Large intestine (tissue), 3 donors: Measurements from ENCODE around the gene NAPB. TPM values are rescaled to one million over a fixed set of nuclear protein-coding genes. Genes with fewer than 3 reads are reported as not detected.
A peak's percentile ranks its signal among the peaks of the same experiment; 100 is the strongest.
"Not testable (repeated sequence)": the region's sequence is repeated elsewhere in the genome, so short reads cannot be mapped to it uniquely, and the experiment has no call there.

ENCODE experiments used
- DNase-seq, 2 donors: peaks; one replicate each; pipeline versions ENCODE4 v3.0.0 to v3.0.0-alpha.2; 2013
- H3K27ac ChIP-seq: one replicate; pipeline ENCODE4 v1.5.1; 2013; ENCODE audit warnings: low read length
- H3K27me3 ChIP-seq: 2 replicates; pipeline ENCODE4 v1.6.1; 2013; ENCODE audit warnings: low read length; ENCODE audit not compliant: control insufficient read depth, insufficient read depth
- H3K36me3 ChIP-seq: 2 replicates; pipeline ENCODE4 v1.6.1; 2013; ENCODE audit warnings: low read length; ENCODE audit not compliant: control insufficient read depth, insufficient read depth
- H3K4me1 ChIP-seq: one replicate; pipeline ENCODE4 v1.6.1; 2013; ENCODE audit warnings: low read length; ENCODE audit not compliant: control insufficient read depth, insufficient read depth
- H3K4me3 ChIP-seq: one replicate; pipeline ENCODE4 v1.5.1; 2013; ENCODE audit warnings: low read length
- H3K9me3 ChIP-seq: one replicate; pipeline ENCODE4 v1.6.1; 2013; ENCODE audit warnings: mild to moderate bottlenecking, low read depth, low read length, moderate library complexity; ENCODE audit not compliant: control insufficient read depth
- WGBS: methylation state at CpG from one replicate; pipeline ENCODE4 v1.1.5; 2013; ENCODE audit warnings: low lambda C conversion rate; ENCODE audit not compliant: insufficient coverage; 5-methylcytosine and 5-hydroxymethylcytosine counted together
- polyA plus RNA-seq: library from polyadenylated mRNA; unstranded; fragments of 120-200 nt; gene quantifications from one replicate; pipeline ENCODE4 v1.2.1, GENCODE V29; 2013

Gene NAPB
- polyA plus RNA-seq, 1 donor: 19.9 TPM

- WGBS: no CpG with 5 or more reads among the region's 6 CpGs
- not testable (repeated sequence) for H3K9me3 ChIP-seq, H3K27me3 ChIP-seq, H3K4me1 ChIP-seq, H3K36me3 ChIP-seq, DNase-seq, H3K4me3 ChIP-seq, H3K27ac ChIP-seq
These were observed 72.8 kb downstream of the NAPB start for GRCh38 chr20:23348510-23348909.

GRCh38 chr20:23347791-23348190 is 73.5 kb downstream of the NAPB start:
- H3K27ac ChIP-seq: no peak overlapping the region
- peaks cover 10% of the 10 kb centered on the region for H3K4me1 ChIP-seq
- H3K4me3 ChIP-seq: no peak overlapping the region
- no peak for DNase-seq
- no peaks in the 10 kb centered on the region for H3K36me3 ChIP-seq
- WGBS: 100% methylated on average over 2 of the region's 6 CpGs
- no peaks in the 10 kb centered on the region for H3K27me3 ChIP-seq
- no peaks in the 10 kb centered on the region for H3K9me3 ChIP-seq

GRCh38 chr20:23346002-23346401 is 75.3 kb downstream of the NAPB start:
- Histone ChIP-seq H3K36me3 (no peaks in the 10 kb centered on the region), H3K4me1 (peaks cover 6% of the 10 kb centered on the region), H3K27ac (no peak overlapping the region), H3K27me3 (no peaks in the 10 kb centered on the region), H3K4me3 (no peak overlapping the region), H3K9me3 (no peaks in the 10 kb centered on the region)
- no peak for DNase-seq
- WGBS: no CpG with 5 or more reads among the region's 4 CpGs

GRCh38 chr20:23344336-23344735 is 77.0 kb downstream of the NAPB start:
- H3K9me3 ChIP-seq: no peaks in the 10 kb centered on the region
- no CpG with 5 or more reads among the region's 5 CpGs for WGBS
- H3K4me3 ChIP-seq: no peak overlapping the region
- no peaks in the 10 kb centered on the region for H3K36me3 ChIP-seq
- H3K27me3 ChIP-seq: no peaks in the 10 kb centered on the region
- H3K27ac ChIP-seq: no peak overlapping the region
- H3K4me1 ChIP-seq: peaks cover 6% of the 10 kb centered on the region
- DNase-seq: no peak

- Histone ChIP-seq H3K27ac (no peak overlapping the region), H3K27me3 (no peaks in the 10 kb centered on the region), H3K9me3 (no peaks in the 10 kb centered on the region), H3K4me1 (no peaks in the 10 kb centered on the region), H3K4me3 (no peak overlapping the region), H3K36me3 (no peaks in the 10 kb centered on the region)
- no peak for DNase-seq
- WGBS: no CpG with 5 or more reads among the region's 1 CpG
These were observed 77.7 kb downstream of the NAPB start for GRCh38 chr20:23343590-23343989.

GRCh38 chr20:23341073-23341472 is 80.2 kb downstream of the NAPB start:
- no peak for DNase-seq
- no peaks in the 10 kb centered on the region for H3K27me3 ChIP-seq
- no peaks in the 10 kb centered on the region for H3K4me1 ChIP-seq
- no CpG with 5 or more reads among the region's 2 CpGs for WGBS
- H3K9me3 ChIP-seq: no peaks in the 10 kb centered on the region
- H3K36me3 ChIP-seq: no peaks in the 10 kb centered on the region
- H3K4me3 ChIP-seq: no peak overlapping the region
- H3K27ac ChIP-seq: no peak overlapping the region

GRCh38 chr20:23340524-23340923 is 80.8 kb downstream of the NAPB start:
- no peaks in the 10 kb centered on the region for H3K4me1 ChIP-seq
- H3K27ac ChIP-seq: no peak overlapping the region
- H3K4me3 ChIP-seq: no peak overlapping the region
- no peaks in the 10 kb centered on the region for H3K9me3 ChIP-seq
- H3K27me3 ChIP-seq: no peaks in the 10 kb centered on the region
- no peaks in the 10 kb centered on the region for H3K36me3 ChIP-seq
- WGBS: no CpG with 5 or more reads among the region's 9 CpGs
- peak in 1 of 2 donors; percentile 31 for DNase-seq

- no peak for DNase-seq
- no peaks in the 10 kb centered on the region for H3K36me3 ChIP-seq
- no peaks in the 10 kb centered on the region for H3K4me1 ChIP-seq
- no peak overlapping the region for H3K27ac ChIP-seq
- no peaks in the 10 kb centered on the region for H3K27me3 ChIP-seq
- no CpG with 5 or more reads among the region's 13 CpGs for WGBS
- no peaks in the 10 kb centered on the region for H3K9me3 ChIP-seq
- no peak overlapping the region for H3K4me3 ChIP-seq
These were observed 81.3 kb downstream of the NAPB start for GRCh38 chr20:23339986-23340385.

- DNase-seq: no peak
These were observed 84.0 kb downstream of the NAPB start for GRCh38 chr20:23337312-23337711.

GRCh38 chr20:23336476-23336875 is 84.8 kb downstream of the NAPB start:
- WGBS: 100% methylated on average over 1 of the region's 5 CpGs
- DNase-seq: peak in 1 of 2 donors; percentile 32
- no peak overlapping the region for H3K4me3 ChIP-seq

More at GRCh38 chr20:23337312-23337711, 84.0 kb downstream of the NAPB start:
- H3K4me1 ChIP-seq: no peaks in the 10 kb centered on the region
- no peaks in the 10 kb centered on the region for H3K27me3 ChIP-seq
- no peak overlapping the region for H3K27ac ChIP-seq
- H3K9me3 ChIP-seq: no peaks in the 10 kb centered on the region
- H3K4me3 ChIP-seq: no peak overlapping the region
- H3K36me3 ChIP-seq: no peaks in the 10 kb centered on the region

GRCh38 chr20:23335521-23335920 is 85.8 kb downstream of the NAPB start:
- no peaks in the 10 kb centered on the region for H3K4me1 ChIP-seq
- H3K4me3 ChIP-seq: no peak overlapping the region
- no peaks in the 10 kb centered on the region for H3K9me3 ChIP-seq
- WGBS: no CpG with 5 or more reads among the region's 5 CpGs
- H3K27ac ChIP-seq: no peak overlapping the region
- no peaks in the 10 kb centered on the region for H3K27me3 ChIP-seq
- H3K36me3 ChIP-seq: no peaks in the 10 kb centered on the region
- no peak for DNase-seq

More at GRCh38 chr20:23336476-23336875, 84.8 kb downstream of the NAPB start:
- no peaks in the 10 kb centered on the region for H3K9me3 ChIP-seq
- no peak overlapping the region for H3K27ac ChIP-seq
- no peaks in the 10 kb centered on the region for H3K27me3 ChIP-seq
- H3K36me3 ChIP-seq: no peaks in the 10 kb centered on the region
- no peaks in the 10 kb centered on the region for H3K4me1 ChIP-seq
